Measurements from ENCODE around the gene RHCG.
"Not testable (repeated sequence)": the region's sequence is repeated elsewhere in the genome, so short reads cannot be mapped to it uniquely, and the experiment has no call there.

Gene RHCG

DNA sequence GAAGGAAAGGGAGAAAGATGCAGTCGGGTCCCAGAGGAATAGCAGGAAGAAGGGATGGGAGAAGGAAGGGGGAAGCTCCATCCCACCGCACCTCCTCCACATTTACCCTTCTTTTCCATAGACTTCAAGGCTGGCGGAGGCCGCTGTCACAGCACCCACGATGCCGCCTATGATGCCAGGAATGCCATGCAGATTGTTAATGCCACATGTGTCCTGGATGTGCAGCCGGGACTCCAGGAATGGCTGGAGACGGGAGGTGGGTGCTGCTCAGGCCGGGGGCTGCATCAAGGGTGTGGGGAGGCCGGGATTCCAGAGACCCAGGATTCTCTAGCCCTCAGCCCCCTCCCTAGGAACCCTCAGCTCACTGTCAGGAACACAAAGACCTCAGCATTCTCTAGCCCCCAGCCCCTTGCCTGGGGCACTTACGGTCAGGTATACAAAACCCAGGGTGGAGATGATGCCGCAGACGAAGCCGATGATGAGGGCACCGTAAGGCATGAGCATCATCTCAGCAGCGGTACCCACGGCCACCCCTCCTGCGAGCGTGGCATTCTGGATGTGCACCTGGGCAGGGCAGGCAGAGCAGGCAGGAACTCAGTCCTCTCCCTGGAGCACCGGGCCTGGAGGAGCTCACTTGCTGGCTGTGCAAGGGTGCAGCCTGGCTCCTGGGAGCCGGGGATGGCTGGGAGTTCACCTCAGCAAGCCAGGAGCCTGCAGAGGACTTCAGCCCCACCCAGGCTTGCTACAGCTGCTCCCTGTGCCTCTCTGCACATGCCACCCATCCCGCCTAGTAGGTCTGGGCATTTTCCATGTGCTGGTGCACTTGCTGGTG, 18.8 kb downstream of the RHCG start:
- no peak for DNase-seq (ENCODE audit: low read depth in 2 of 2)

DNA sequence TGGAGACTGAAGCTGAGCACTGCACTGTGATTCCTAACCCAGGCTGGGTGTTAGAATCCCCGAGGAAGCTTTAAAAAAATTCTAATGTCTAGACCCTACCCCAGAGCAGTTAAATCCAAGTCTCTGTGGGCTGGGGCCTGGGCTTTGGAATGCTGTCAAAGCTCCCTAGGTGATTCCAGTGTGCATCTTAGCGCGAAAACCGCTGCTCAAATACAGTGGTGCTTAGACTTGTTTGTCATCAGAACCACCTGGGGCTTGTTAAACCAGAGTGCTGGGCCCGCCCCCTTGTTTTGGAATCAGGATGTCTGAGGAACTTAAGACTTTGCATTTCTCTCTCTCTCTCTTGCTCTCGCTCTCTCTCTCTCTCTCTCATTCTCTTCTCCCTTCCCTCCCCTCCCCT, 20.7 kb downstream of the RHCG start:
- DNase-seq (ENCODE audit: low read depth in 2 of 2), result no peak

DNA sequence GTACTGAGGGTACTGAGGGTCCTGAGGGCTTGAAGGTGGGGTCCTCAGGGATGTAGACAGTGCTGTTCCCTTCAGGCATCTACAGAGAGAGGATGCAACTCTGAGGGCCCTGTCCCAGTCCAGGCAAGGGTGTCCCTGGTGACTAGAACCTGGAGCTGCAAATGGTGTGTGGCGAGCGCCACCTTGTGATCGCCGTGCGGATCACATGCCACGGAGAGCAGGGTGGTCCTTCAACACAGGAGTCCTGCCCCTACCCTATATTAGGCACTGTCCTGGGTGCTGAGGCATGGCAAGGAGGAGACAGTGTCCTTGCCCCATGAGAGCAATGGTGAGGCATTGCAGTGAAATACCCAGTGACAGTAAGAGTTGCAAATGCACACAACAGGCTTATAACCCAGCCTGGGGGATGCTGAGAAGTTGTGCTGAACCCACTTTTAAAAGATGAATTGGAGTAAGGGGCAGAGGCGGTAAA, 23.6 kb downstream of the RHCG start:
- peak in 1 of 2 donors; percentile 35 for DNase-seq (ENCODE audit: low read depth in 2 of 2)

DNA sequence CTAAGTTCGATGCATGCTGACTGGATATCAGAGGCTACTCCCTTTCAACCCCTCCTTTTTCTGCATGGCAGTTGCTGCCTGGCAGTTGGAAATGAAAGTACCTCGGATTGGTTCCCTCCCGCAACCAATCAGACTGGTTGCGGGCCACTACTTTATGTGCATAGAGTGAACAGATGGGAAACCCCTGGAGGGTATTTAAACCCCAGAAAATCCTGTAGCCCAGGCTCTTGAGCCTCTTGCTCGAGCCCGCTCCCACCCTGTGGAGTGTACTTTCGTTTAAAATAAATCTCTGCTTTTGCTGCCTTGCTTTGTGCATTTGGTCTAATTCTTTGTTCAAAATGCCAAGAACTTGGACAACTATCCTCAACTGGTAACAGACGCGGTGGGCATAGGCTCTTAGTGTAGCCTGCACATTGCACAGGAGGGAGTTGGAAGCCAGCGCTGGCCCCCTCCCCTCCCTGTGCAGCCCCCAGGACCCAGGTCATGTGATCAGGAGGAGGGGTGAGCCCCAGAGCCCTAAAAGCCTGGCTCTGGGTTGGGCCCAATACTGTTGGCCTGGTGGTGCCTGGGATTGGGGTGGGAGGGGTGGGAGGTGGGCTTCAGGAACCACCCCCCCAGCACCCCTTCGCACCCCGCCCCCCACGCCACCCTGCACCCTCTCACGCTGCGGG, 26.8 kb downstream of the RHCG start:
- no peak for DNase-seq (ENCODE audit: low read depth in 2 of 2)

DNA sequence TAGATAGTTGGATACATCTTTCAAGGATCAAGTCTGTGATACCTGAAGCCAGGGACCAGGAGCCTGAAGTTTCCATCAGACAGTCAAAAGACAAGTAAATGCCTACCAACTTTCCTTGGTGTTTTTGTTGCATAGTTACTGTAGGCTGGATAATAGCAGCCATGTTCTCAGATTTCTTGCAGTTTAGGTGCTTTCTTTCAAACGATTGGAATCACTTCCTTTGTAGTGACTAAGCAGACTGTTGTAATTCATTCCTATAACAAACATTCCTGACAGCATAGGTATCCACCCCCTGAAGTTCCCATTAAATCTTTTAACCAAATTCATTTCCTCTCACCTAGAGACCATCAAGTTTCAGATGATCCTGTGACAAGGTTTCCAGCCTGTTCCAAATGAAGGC, 27.6 kb downstream of the RHCG start:
- not testable (repeated sequence) for DNase-seq (ENCODE audit: low read depth in 2 of 2)

DNA sequence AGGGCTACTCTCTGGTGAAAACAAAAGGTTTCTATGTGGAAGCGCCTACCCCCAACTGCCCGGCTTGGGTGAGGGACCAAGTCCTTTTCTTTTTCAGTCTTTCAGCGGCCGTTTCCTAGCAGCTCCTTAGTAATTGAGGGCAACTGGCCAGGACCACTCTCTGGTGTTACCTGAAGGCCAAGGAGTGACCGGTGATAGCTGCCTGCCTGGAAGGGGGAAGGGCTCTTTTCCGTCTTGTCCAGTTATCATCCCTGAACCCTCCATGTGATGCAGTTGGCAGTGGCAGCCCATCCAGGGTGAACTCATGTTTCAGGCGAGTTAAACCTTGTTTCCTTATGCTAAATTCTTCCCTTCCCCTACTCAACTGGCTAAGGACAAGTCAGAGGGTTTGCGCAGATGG, 33.3 kb downstream of the RHCG start:
- DNase-seq (ENCODE audit: low read depth in 2 of 2), result no peak

DNA sequence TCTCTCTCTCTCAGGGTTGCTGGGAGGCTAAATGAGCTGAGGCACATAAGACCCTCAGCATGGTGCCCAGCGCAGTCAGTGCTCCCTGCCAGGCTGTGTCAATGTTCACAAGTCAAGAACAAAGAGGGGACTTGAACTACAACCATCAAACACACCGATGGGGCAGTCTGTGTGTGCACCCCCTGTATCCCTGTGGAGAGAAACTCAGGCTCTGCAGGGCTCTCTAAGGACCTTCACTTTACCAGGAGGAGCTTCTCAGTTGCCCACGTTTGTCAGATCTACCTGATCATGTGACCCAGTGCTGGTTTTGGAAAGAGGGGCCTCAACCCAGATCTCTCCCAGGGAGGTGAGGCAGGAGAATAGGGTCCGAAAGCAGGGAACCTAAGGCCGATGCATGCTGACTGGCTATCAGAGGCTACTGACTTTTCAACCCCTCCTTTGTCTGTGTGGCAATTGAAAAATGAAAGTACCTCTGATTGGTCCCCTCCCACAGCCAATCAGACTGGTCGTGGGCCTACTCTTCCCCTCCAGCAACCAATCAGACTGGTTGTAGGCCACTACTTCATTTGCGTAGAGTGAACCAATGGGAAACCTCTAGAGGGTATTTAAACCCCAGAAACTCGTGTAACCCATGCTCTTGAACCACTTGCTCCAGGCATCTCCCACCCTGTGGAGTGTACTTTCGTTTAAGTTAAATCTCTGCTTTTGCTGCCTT, 34.0 kb downstream of the RHCG start:
- no peak for DNase-seq (ENCODE audit: low read depth in 2 of 2)

DNA sequence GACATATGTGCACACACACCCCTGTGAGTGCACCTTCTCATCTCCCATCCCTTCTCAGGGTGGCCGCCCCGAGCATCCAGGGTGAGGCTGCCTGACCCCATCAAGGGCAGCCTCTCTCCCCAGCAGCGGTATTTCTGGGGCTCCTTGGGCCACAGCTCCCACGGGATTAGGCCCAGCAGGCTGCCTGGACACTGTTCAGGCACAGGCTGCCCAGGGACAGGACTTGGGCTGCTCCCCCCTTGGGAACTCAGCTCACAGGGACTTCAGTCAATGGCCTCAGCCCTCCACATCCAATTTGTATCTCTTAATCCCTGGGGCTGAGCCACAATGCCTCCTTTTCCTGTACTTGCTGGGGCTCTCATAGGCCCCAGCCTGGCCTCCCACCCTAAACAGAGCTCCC, 35.0 kb downstream of the RHCG start:
- DNase-seq (ENCODE audit: low read depth in 2 of 2), result no peak

DNA sequence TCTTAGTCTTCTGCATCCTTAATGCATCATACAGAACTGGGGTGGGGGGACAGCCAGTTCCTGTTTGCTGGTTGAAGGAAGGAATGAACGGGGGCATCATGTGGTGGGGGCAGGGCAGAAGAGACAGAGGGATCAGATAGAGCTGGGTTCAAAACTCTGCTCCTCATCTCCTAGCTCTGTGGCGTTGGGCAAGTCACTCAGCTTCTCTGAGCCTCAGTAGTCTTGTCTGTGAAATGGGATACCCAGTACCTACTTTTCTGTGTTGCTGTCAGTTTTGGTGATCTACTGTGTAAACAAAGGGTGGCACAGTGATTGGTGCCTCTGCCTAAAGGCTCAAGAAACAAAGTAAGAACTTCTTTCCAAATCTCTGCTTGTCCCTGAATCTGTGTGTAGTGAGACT, 36.3 kb downstream of the RHCG start:
- no peak for DNase-seq (ENCODE audit: low read depth in 2 of 2)

DNA sequence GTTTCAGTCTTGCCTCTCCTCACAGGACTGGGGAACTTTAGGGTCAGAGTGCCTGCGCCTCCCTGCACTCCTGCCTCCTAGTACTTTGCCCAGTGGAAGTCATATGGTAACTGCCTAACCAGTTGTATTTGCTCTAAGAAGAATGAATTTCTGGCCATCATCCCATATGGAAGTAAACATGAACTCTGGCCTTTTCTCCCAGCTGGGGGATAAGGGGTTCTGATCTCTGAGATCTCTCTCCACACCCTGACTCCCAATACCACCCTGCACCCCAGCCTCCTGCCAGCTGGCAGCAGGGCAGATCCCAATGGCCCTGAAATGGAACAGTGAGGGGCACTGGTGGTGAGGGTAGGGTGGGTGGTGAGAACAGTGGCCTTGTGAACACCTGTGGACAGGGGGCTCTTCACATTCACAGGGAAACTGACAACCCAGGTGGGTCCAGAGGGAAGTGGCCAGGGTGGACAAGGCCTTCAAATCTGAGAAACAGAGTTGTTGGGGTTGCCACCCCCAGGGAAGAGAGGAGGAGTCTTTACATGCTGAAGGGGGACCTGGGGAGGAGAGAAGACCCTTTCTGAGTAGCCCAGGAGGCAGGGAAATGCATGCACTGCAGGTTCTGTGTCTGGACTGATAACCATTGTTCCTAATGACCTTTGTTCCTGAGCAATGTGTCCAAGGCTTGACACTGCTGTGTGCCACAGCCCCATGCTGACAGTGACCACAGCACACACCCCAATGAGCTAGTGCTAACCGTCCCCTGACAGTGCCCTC, 36.9 kb downstream of the RHCG start:
- DNase-seq (ENCODE audit: low read depth in 2 of 2), result no peak

DNA sequence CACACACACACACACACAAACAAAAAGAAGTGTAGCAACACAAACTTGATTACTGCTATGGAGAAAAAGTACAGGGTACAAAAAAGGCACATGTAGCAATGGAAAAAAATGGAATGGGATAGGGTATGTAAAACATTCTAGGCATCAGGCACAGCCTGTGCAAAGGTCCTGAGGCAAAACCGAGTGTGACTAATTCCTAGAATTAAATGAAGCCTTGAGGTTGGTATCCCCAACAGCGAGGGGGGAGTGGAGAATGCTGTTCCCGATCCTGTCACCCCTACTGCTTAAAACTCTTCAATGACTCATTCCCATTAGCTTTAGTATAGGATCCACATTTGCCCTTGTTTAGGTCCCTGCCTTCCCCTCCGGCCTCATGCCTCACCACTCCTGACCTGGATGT, 37.9 kb downstream of the RHCG start:
- no peak for DNase-seq (ENCODE audit: low read depth in 2 of 2)

DNA sequence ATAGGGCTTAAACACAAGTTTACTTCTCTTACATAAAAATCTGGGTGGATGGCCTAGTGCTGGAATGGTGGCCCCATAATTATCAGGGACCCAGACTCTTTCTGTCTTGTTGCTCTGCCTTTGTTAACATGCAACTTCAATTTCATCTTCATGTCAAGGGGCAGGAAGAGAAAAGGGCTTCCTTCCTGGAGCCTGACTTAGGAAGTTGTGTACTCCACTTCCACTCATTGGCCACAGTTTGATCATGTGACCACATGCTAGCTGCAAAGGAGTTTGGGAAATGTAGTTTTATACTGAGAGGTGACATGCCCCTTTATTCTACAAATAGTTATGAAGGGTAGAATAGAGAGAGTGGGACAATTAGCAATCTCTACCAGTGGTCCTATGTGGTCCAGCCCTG, 39.3 kb downstream of the RHCG start:
- no peak for DNase-seq (ENCODE audit: low read depth in 2 of 2)

DNA sequence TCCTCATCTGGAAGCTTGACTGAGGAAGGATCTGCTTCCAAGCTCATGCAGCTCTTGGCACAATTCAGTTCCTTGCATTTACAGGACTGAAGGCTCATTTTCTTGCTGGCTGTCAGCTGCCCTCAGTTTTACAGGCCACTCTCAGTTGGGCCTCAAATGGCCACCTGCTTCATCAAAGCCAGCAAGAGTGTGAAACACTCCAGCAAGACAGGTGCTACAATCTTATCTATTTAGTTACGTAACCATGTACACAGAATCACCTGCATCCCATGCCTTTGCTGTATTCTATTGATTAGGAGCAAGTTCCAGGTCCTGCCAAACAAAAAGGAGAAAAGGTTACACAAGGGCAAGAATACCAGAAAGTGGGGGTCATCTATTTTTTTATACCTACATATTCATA, 40.8 kb downstream of the RHCG start:
- DNase-seq (ENCODE audit: low read depth in 2 of 2), result no peak

DNA sequence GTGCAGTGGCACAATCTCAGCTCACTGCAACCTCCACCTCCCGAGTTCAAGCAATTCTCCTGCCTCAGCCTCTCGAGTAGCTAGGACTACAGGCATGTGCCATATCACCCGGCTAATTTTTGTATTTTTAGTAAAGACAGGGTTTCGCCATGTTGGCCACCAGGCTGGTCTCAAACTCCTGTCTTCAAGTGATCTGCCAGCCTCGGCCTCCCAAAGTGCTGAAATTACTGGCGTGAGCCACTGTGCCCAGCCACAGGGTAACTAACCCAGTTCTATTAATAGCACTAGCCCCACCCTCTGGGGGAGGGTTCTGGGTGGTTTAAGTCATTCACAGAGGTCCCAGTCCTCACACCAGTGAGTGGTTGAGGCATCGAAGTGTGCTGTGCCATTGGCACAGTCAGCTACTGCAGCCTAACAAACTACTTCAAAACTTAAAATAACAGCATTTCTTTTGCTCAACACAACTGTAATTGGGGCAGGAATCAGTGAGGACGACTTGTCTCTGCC, 44.0 kb downstream of the RHCG start:
- no peak for DNase-seq (ENCODE audit: low read depth in 2 of 2)

DNA sequence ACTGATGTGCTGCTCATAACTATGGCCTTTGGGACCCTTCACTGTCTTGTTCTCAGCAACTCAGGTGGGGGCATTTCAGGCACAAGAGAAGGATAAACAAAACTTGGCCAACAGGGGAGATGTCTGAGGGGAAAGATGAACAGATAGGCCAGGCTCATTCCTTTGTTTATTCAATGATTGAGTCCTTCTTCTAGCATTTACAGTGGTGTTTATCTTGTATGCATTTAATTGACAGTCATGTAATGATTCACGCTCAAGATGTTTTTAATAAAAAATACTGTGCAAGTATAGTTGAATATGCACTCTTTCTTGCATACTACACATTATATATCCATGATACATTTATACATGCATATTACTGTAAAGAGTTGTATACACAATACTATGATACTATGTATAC, 44.5 kb downstream of the RHCG start:
- DNase-seq (ENCODE audit: low read depth in 2 of 2), result no peak

DNA sequence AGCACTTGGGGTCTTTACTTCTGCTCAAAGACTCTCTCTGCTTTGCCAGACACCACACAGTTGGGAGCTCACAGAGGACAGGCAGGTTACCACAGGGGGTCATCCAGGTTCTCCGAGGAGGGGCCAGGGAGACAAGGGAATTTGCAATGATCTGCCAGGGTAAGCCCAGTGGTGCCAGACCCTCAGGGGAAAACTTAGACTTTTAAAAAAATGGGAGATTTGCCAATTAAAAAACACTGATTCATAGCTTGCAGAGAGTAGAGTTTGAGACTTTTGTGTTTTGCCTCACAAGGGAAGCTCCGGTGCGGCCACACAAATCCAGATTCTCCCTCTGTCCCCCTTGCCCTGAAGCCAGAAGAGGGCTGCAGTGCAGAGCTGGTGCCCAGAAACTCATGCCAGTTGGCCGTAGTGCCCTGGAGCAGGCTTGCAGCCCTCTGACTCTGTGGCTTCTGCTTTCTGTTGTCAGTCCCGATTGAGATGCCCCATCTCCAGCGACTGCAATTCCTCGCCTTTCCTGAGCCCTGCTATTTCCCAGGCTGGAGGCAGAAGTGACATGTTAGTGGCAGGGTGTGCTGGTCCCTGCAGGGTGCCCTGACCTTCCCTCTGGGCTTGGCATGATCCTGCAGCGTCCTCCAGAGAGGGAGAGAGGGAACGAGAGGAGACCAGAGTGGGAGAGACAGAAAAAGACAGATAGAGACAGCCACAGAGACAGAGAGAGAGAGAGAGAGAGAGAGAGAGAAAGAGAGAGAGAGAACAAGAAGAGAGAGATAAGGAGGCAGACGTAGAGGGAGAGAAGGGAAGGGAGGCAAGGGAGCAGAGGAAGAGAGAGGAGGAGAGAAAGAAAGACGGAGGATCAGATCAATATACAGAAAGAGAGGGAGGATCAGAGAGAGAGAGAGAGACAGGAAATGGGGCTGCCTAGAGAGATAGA, 46.0 kb downstream of the RHCG start:
- DNase-seq (ENCODE audit: low read depth in 2 of 2), result no peak

DNA sequence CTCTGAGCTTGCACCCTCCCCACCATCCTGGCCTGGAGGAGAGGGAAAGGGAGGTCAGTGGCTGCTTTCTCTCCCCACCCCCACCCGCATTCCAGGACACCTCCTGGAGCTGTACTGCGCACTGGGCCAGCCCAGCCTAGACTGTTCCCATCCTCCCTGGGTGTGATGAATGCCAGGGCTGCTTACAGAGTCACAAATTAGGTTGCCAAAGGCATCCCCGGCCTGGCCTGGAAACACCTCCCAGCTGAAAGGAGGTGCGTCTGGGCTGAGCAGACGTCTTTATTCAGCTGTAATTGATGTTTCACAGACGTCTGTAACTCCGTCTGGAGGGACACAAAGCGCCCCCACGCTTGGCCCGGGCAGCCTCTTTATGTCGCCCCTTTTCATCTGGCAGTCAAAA, 47.6 kb downstream of the RHCG start:
- DNase-seq (ENCODE audit: low read depth in 2 of 2), result no peak

DNA sequence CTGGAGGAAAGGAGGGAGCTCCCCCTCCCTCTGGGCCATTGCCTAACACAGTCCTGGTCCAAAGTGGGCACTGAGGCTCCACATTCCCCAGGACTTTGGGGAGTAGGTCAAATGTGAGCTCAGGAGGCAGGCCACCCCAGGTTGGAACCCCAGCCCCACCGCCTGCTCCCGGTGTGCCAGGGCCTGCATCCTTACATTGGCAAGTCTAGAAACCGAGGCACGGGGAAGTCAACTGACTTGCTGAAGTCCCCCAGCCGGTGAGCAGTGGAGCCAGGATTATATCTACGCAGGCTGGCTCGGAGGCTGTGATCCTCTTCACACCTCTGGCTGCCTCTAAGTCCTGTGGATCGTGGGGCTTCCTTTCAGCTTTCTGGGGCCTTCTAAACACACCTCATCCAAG, 48.7 kb downstream of the RHCG start:
- DNase-seq (ENCODE audit: low read depth in 2 of 2), result no peak

DNA sequence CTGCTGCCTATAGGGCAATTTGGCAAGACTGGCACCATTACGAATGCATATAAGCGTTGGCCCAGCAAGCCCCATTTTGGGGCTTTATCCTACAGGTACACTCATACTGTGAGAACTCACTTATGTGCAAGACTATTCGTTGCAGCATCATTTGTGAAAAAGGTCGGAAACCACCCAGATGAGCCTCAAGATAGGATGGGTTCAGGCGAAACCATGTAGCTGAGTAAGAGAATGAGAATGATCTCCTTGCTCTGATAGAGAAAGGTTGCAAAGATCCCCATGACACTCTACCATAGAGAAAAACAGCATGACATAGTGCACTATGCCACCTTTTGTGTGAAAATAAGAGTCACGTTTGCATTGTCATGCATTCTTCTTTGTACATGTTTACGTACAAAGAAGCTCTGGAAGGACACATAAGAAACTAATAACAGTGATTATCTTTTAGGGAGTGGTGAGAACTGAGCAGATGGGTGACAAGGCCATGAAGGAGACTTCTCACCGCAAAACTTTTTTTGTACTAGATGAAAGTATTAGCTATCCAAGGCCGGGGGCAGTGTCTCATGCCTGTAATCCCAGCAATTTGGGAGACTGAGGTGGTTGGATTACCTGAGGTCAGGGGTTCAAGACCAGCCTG, 50.0 kb downstream of the RHCG start:
- no peak for DNase-seq (ENCODE audit: low read depth in 2 of 2)

DNA sequence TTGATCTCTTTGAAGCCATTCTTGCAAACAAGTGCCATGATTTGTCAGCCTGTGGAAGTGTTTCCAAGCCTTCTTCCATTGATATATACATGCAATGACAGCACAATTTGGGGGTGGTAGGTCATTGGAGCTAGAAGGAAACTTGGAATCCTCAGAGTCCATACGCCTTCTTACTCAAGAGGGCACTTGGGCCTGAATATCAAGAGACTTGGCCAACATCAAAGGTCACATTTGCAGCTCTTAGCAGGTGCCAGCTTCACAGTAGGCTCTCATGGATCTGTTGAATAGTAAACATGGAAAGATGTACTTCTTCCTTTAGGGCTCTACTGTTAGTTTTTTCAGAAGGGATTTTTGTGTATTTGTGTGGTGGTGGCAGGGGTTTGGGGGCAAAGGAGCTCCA, 50.9 kb downstream of the RHCG start:
- no peak for DNase-seq (ENCODE audit: low read depth in 2 of 2)

Measured in activated CD4-positive, alpha-beta T cell treated with anti-CD3 and anti-CD28 coated beads for 24 hours (primary cell).